ENCODE data around the gene CAMKMT.

The CAMKMT gene

DNA sequence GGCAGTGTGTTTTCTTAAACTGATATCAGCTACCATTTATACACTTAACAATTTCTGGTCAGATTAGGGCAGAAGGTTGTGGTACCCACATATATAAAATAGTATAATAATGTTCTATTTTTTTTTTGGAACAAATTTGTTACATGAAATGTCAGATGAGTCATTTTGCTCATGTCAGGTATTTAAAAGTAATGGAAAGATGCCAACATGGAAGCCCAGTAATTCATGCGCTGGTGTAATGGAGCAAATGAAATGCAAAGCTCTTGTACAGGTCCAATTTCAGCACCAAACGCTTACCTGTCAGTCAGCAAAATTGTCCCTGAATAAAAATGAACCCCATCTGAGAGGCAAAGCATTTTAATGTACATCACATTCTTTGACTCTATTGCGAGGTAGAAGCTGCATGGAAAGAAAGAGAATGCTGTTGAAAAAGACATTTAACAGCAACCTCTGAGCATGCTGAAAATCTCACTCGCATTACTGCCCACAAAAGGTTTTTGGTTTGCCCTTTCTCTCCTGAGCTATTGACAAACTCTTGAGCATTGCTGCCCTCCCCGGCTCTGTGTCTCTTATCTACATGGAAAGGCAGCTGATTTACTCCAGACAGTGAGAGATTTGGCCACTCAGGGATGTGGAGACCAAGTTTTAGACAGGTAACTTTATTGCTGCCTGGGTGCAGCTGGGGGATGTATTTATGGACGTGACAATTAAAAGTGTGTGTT, 217.5 kb downstream of the CAMKMT start:
- Histone ChIP-seq H2AFZ (ENCODE audit: low read depth, low read length, severe bottlenecking) (no peak overlapping the region), H3K4me2 (ENCODE audit: low read depth, low read length, poor library complexity, severe bottlenecking) (no peak overlapping the region), H3K27ac (ENCODE audit: low read depth, low read length) (no peak overlapping the region)

GRCh38 chr2:44579837-44580230, 218.1 kb downstream of the CAMKMT start:
- H3K36me3 ChIP-seq (ENCODE audit: low read length), result no peaks in the 10 kb centered on the region
- no peaks in the 10 kb centered on the region for H3K27me3 ChIP-seq (ENCODE audit: low read length)
- H3K27ac ChIP-seq (ENCODE audit: low read depth, low read length), result no peak overlapping the region
- no peak overlapping the region for H3K4me2 ChIP-seq (ENCODE audit: low read depth, low read length, poor library complexity, severe bottlenecking)
- H3K9me2 ChIP-seq (replicated peaks; ENCODE audit: insufficient read depth, low read length), result no peaks in the 10 kb centered on the region
- no peak overlapping the region for H2AFZ ChIP-seq (ENCODE audit: low read depth, low read length, severe bottlenecking)
- no peaks in the 10 kb centered on the region for H3K9me3 ChIP-seq (ENCODE audit: insufficient read depth, low read length)
- TF ChIP-seq EZH2phosphoT487 (conservative IDR thresholded peaks at IDR 0.05; ENCODE audit: low read length), result no peak
- TF ChIP-seq, protein P1, sequence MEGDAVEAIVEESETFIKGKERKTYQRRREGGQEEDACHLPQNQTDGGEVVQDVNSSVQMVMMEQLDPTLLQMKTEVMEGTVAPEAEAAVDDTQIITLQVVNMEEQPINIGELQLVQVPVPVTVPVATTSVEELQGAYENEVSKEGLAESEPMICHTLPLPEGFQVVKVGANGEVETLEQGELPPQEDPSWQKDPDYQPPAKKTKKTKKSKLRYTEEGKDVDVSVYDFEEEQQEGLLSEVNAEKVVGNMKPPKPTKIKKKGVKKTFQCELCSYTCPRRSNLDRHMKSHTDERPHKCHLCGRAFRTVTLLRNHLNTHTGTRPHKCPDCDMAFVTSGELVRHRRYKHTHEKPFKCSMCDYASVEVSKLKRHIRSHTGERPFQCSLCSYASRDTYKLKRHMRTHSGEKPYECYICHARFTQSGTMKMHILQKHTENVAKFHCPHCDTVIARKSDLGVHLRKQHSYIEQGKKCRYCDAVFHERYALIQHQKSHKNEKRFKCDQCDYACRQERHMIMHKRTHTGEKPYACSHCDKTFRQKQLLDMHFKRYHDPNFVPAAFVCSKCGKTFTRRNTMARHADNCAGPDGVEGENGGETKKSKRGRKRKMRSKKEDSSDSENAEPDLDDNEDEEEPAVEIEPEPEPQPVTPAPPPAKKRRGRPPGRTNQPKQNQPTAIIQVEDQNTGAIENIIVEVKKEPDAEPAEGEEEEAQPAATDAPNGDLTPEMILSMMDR (IDR thresholded peaks at IDR 0.05; ENCODE audit: insufficient read depth, low read length, poor library complexity, severe bottlenecking), result no peak
- H3K4me3 ChIP-seq (ENCODE audit: insufficient read depth, low read length, poor library complexity, severe bottlenecking), result no peak overlapping the region
- no peak overlapping the region for H3K9ac ChIP-seq (ENCODE audit: low read length)
- no peaks in the 10 kb centered on the region for H4K20me1 ChIP-seq (ENCODE audit: low read depth, low read length)
- H3F3A ChIP-seq (ENCODE audit: insufficient read depth), result no peaks in the 10 kb centered on the region
- no peaks in the 10 kb centered on the region for H3K79me2 ChIP-seq (ENCODE audit: insufficient read depth, low read length)

More for the DNA sequence above, 217.5 kb downstream of the CAMKMT start:
- Histone ChIP-seq H3K9ac (ENCODE audit: low read length) (no peak overlapping the region), H3K4me3 (ENCODE audit: insufficient read depth, low read length, poor library complexity, severe bottlenecking) (no peak overlapping the region), H3K9me2 (replicated peaks; ENCODE audit: insufficient read depth, low read length) (no peaks in the 10 kb centered on the region), H3K27me3 (ENCODE audit: low read length) (no peaks in the 10 kb centered on the region), H3F3A (ENCODE audit: insufficient read depth) (no peaks in the 10 kb centered on the region), H3K36me3 (ENCODE audit: low read length) (no peaks in the 10 kb centered on the region), H4K20me1 (ENCODE audit: low read depth, low read length) (no peaks in the 10 kb centered on the region), H3K79me2 (ENCODE audit: insufficient read depth, low read length) (no peaks in the 10 kb centered on the region), H3K9me3 (ENCODE audit: insufficient read depth, low read length) (no peaks in the 10 kb centered on the region)
- no peak for TF ChIP-seq EZH2phosphoT487 (conservative IDR thresholded peaks at IDR 0.05; ENCODE audit: low read length)
- TF ChIP-seq, protein P1 (IDR thresholded peaks at IDR 0.05; ENCODE audit: insufficient read depth, low read length, poor library complexity, severe bottlenecking), result no peak

DNA sequence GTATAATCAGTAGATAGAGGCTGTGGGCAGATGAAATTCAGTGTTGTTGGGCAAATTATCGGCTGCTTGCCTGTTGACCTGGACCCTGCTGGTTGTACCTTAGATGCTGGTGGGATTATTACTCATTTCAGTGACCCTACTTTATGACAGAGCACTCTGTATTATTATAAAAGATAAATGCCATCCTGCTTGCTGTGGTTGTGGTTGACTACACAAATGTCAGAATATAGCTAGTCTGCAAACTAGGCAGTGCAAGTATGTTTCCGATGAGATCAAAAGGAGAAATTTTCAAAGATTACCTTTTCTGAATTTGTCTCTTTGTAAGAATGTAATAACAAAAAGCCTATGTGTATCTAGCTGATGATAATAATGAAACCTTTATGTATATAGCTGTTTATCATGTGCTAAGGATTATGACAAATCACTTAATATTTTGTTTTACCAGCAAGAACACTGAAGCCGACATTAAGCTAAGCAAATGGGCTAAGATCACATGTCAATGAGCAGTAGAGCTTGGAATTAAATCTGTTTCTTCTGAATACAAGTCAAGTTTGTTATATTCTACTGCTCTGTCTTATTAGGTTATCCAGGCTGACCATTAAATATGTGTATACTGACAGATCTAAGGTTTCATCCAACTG, 219.2 kb downstream of the CAMKMT start:
- TF ChIP-seq EZH2phosphoT487 (conservative IDR thresholded peaks at IDR 0.05; ENCODE audit: low read length), result no peak
- TF ChIP-seq, protein P1 (IDR thresholded peaks at IDR 0.05; ENCODE audit: insufficient read depth, low read length, poor library complexity, severe bottlenecking), result no peak
- Histone ChIP-seq H4K20me1 (ENCODE audit: low read depth, low read length) (no peaks in the 10 kb centered on the region), H3K27ac (ENCODE audit: low read depth, low read length) (no peak overlapping the region), H3K9me2 (replicated peaks; ENCODE audit: insufficient read depth, low read length) (no peaks in the 10 kb centered on the region), H3K9ac (ENCODE audit: low read length) (no peak overlapping the region), H3K4me2 (ENCODE audit: low read depth, low read length, poor library complexity, severe bottlenecking) (no peak overlapping the region), H3F3A (ENCODE audit: insufficient read depth) (no peaks in the 10 kb centered on the region), H3K79me2 (ENCODE audit: insufficient read depth, low read length) (no peaks in the 10 kb centered on the region), H3K4me3 (ENCODE audit: insufficient read depth, low read length, poor library complexity, severe bottlenecking) (no peak overlapping the region), H2AFZ (ENCODE audit: low read depth, low read length, severe bottlenecking) (no peak overlapping the region), H3K36me3 (ENCODE audit: low read length) (no peaks in the 10 kb centered on the region), H3K9me3 (ENCODE audit: insufficient read depth, low read length) (no peaks in the 10 kb centered on the region), H3K27me3 (ENCODE audit: low read length) (no peaks in the 10 kb centered on the region)
